Stimulated activated CD4-positive, alpha-beta T cell treated with anti-CD3 and anti-CD28 coated beads, TNF-alpha, amount 100 ng/mL, for 48 hours (primary cell): Measurements from ENCODE around the gene TRIO.

Experiments
- DNase-seq, 3 donors: peaks; one replicate each; pipeline ENCODE4 v3.0.0-alpha.2; 2020; ENCODE audit warnings: low read depth in 3 of 3

TRIO gene

GRCh38 chr5:14436801-14437542 is 293.8 kb downstream of the TRIO start:
- DNase-seq = no peak

DNA sequence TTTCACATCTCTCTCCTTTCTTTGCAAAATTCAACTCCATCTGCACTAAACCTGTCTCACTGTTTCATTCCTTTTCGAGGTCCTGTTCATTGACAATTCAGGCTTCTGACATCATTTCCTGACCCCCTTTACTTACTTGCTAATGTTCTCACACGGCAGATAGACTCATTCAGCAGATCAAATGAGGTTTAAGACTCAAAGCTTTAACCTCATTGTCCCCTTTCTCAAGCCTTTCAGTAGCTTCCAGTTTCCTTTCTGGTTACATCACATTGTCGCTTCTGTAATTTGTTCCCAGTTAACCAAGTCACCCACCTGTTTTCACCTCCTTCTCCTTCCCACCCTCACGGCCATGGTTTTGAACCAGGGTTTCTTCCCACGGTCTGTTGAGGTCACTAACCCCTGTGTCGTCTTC is 295.1 kb downstream of the TRIO start:
- no peak for DNase-seq

DNA sequence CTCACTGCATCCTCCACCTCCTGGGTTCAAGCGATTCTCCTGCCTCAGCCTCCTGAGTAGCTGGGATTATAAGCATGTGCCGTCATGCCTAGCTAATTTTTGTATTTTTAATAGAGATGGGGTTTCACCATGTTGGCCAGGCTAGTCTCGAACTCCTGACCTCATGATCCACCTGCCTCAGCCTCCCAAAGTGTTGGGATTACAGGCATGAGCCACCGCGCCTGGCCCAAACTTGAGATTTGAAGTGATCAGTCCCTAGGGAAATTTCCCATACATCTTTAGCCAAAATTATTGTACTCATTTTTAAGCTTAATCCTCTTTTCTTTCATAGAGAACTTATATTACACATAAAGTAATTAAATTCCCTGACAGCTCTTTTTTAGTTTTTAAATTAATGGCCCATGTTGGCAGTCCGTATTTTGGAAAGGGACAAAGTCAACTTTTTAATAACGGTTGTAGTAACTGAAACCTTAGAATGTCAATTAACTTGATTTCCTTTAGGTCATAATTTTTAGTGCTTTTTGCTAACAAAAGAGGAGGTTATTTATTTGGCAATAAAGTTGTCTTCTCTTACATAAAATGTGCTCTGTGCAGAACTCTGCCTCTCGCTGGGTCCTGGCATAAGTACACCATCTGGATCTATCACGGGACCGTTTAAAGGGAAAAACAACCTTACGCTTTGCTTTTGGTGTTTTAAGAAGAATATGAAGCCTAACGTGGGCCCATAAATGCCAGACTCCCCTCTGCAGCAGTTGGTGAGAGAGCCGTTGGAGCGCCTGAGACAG is 296.1 kb downstream of the TRIO start:
- DNase-seq = no peak

GRCh38 chr5:14440223-14440581 is 297.1 kb downstream of the TRIO start:
- DNase-seq = no peak

- DNase-seq = no peak
These were observed 297.7 kb downstream of the TRIO start for GRCh38 chr5:14440582-14441431.

- DNase-seq = no peak
These were observed 298.5 kb downstream of the TRIO start for GRCh38 chr5:14441641-14442040.

DNA sequence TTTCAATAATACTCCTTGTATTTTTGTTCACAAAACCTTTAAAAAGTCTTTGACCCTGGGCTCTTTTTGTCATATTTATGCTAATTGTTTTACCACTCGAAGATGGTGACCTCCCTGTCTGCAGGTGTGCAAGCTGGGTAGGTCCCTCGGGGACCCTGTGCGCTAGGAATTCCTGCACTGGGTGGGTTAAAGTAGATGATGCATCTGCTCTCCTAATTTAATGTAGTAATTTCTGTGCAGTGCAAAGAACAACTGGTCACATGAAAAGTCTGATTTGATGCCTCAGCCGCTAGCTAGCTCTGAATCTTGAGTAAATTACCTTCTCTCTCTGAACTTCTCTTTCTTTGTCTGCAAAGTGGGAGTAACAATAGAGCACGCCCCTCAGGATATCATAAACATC is 299.4 kb downstream of the TRIO start:
- DNase-seq = no peak

DNA sequence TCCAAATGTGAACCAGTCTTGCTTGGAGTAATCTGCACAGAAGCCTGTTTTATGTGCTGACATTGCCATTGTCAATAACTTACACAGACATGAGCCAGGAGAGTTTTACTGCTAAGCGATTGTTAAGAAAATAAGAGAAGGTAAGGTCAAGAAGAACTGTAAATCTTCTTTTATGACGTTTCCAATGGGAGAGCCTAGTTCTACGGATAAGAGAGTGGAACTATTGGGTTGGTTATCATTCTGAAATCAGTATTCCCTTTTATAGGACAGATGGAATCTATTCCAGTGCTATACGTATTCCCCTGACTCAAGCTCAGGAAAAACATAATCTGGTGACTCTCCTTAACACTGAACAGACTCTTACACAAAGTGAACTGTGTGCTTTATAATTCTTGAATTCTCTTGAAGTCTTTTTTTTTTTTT is 300.5 kb downstream of the TRIO start:
- DNase-seq = no peak

DNA sequence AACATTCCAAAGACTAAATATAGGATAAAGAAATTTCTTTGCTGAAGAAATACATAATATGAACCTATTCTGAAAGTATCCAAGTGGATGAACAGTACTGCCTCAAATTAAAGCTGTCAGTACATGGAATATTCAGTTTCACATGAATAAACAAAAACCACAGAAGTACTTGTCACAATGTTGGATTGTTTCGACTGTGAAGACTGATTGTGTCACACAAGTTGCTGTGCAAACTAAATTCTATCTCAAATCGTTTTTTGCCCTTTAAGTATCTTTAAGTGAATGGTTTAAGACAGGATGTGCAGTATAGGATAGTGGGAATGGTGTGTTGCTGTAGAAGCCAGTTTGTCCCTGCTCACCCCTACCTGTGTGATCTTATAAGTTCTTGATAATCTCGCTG is 301.0 kb downstream of the TRIO start:
- no peak for DNase-seq

DNA sequence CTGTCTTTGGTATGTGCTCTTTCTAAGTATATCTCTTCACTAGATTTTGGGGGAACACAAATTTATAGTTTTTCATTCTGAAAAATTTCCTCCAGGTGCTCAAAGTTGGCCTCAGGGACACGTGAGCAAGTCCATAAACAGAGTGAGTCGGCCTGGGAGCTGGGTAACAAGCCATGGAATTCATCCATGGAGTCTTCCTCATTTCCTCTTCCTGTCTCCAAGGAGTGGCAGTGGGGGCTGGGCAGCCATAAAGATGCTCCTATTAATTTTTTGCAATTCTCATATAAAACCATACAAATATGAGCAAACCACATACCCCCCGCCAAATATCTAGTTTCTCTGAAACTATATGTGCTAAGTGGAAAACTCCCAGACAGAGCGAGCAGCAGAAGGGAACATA is 301.9 kb downstream of the TRIO start:
- DNase-seq = no peak

DNA sequence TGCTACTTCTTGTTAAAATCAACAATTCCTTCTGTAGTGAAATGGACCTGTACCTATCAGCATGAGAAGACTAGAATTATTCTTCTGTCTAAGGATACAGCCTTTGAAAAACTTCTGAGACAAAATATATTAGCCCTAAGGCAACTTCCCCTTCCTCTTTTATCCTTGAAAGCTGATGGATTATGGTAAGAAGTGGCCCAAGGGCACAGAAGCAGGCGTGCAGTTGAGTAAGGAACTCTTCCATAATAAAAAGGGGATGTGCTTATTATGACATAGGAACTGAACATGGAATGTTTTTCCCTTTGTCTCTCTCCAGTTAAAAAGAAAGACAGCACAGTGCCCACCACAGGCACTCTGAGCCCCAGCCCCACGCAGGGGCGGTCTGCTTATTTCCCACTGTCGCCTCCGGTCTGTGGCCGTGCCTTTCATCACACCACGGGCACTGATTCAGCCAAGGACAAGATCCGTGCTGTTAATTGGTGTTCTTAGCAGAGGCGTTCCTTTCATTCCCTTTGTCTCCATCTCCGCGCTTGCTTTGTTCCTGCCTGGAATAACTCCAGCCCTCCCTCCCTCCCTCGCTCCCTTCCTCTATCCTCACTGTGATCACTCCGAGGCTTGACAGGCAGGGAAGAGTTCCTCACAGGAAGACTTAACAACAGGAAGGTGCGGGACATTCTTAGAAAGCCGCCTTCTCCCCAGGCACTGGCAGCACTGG is 302.6 kb downstream of the TRIO start:
- DNase-seq = no peak

GRCh38 chr5:14447958-14448911 is 305.1 kb downstream of the TRIO start:
- no peak for DNase-seq

DNA sequence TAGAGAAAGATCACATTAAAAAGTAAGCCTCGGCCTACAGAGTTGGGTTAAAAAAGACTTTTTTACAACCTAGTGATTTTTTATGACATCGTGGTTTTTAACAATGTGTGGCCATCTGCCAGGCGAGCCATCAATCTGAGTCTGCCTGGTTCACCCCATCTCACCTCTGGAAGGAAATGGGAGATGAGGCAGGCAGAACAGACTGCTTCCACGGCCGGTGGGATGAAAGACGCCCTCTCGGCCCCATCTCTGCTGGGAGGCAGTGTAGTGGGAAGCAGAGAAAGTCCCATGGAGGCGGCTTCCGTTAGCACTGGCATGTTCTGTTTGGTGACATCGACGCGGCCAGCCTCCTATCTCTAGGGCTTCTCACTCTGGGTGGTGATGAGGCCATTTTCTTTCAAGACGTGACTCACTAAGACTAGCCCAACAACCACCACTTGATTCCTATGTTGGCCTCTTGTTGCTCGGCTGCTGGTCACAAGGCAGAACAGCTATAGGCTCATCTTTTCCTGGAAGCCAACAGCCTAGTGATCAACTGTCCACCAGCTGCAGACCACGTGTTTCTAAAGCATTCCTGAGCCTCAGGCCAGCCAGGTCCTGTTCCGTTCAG is 306.0 kb downstream of the TRIO start:
- DNase-seq = no peak

DNA sequence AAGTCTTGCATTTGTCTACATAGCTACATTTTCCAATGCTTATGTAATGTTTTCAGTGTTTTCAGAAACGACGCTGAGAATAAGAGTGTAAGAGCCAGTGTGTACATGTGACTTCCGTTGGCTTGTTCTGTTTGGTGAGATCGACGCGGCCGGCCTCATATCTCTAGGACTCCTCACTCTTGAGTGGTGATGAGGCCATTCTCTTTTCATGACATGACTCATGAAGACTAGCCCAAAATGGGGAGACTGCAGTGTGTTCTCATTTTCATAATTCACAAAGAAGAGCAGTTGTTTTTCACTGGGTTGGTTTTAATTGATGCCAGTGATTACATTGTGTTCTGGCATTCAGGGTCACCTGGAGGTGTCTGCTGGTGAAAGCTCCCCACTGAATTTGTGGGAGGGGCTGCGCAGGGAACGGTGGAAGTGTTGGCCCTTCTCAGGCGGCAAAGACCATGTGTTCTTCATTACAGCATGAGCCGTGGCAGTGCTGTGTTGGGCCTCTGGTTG is 306.9 kb downstream of the TRIO start:
- DNase-seq = no peak

DNA sequence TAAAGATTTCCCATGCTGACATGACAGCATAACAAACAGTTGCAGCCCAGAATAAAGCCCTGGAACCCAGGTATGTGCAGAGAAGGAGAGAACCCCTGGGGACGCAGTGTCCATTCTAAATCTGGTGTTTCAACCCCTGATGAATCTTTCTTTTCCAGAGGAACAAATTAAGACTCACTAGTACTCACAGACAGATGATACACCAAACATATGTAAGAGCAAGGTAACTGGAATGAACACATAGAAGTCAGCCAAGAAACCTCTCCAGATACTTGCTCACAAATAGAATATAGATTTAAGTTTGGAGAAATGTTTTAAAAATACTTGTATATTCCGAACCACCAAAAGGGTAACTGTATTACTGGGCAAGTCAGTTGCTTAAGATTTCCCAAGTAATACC is 307.6 kb downstream of the TRIO start:
- no peak for DNase-seq

DNA sequence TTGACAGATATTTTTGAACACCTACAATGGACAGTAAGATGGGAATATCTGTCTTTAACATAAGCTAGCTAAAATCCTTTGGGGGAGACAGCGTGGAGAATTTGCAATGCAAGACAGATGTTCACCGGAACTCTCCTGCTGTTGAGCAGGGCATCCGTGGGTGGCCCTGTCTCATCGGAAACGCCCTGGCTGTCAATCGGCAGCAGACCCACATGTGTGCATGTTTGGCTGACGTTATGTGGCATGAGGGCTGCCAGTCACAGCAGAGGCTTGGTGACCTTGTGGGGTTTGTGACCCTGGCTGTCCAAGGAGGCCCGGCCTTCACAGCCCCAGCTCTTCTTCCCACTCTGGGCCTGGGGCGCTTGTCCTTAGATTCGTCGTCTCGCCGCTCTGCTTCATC is 308.7 kb downstream of the TRIO start:
- DNase-seq = no peak

DNA sequence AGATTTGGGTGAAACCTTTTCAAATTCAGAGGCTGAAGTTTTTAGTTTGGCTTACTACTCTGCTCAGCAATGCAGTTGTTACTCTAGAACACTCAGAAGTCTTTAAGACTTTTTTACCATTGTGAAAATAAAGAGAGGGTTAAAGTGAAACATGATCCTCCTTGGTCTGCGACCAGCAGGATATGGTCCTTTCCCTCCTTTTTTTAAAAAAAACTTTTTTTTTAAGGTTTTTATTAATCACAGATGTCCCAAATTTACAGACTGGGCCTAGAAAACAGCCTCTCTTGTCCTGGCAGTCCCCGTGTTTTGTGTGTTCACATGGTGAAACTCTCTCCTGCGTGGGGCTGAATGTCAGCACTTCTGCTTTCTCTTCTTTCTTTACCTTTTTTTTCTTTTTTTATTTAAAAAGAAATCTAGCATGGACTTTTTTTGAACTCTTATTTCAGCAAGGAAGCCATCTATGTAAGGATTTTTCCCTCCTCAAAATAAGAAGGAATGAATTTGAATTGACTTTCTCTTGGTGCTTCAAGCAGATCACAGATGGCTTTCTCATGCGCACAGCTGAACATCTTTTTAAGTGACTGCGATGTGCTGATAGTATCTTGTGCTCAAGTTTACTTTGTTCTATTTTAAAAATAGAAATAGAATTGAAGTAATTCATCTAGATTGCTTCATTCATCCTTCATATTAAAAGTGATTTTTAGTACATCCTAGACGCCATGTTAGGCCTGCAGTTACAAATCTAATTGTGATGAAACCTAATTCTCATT is 309.7 kb downstream of the TRIO start:
- no peak for DNase-seq

DNA sequence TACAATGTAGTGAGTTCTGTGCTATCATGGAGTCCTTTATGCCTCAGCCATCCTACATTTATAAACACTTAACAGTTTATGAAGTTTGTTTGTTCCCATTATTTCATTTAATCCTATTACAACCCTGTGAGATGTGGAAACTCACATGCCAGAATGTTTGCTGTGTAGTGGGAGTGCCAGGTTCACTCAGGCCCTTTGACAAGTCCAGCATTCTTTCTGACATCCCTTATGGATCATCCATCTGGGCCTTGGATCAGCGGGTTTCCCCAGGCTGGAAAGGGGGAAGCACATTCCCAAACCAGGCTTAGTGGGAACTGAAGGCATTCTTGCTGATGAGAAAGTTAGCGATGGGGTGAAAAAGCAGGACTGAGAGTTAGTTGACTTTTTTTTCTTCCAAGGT is 310.3 kb downstream of the TRIO start:
- DNase-seq = no peak

- DNase-seq = no peak
These were observed 312.7 kb downstream of the TRIO start for GRCh38 chr5:14455814-14456321.
